Measurements from ENCODE around the gene PRTN3. TPM values are rescaled to one million over a fixed set of nuclear protein-coding genes. Genes with fewer than 3 reads are reported as not detected.

Gene PRTN3
- total RNA-seq, 4 donors from 2014 or later: not detected

GRCh38 chr19:892894-893689 lies 52.3 kb downstream of the PRTN3 start, which contains the start of the genes MED16 and RNU6-9:
MED16 (minus strand) TSS chr19:893187; CDS start chr19:891131, 2,056 bp downstream.
RNU6-9 (plus strand) TSS chr19:893484.
- peak within 1 kb of the TSS; percentile 89 for H3K27ac ChIP-seq
- H3K36me3 ChIP-seq: peaks cover 34% of the 10 kb centered on the region
- H3K27me3 ChIP-seq: no peaks in the 10 kb centered on the region
- peak within 1 kb of the TSS; percentile 89 for H3K4me3 ChIP-seq
- no peaks in the 10 kb centered on the region for H3K9me3 ChIP-seq
- peak; percentile 94 to 97 for DNase-seq (ENCODE audit: low spot score in 2 of 2)
- peaks cover 21% of the 10 kb centered on the region for H3K4me1 ChIP-seq
- WGBS: 2% methylated on average over 14 of the region's 69 CpGs
- TF ChIP-seq POLR2AphosphoS5 (IDR thresholded peaks at IDR 0.05) (peak in 2 of 3 donors; percentile 27 to 76), EP300 (IDR thresholded peaks at IDR 0.05) (no peak), POLR2A (IDR thresholded peaks at IDR 0.05) (peak in 1 of 2 donors; percentile 32), CTCF (IDR thresholded peaks at IDR 0.05) (no peak)

- Histone ChIP-seq H3K4me1 (peaks cover 19% of the 10 kb centered on the region), H3K36me3 (peaks cover 21% of the 10 kb centered on the region), H3K9me3 (no peaks in the 10 kb centered on the region), H3K27ac (no peak overlapping the region), H3K27me3 (no peaks in the 10 kb centered on the region), H3K4me3 (no peak overlapping the region)
- no peak for DNase-seq (ENCODE audit: low spot score in 2 of 2)
- WGBS: 93% methylated on average over 7 of the region's 10 CpGs
- no peak for TF ChIP-seq POLR2A (IDR thresholded peaks at IDR 0.05)
- no peak for TF ChIP-seq CTCF (IDR thresholded peaks at IDR 0.05)
- TF ChIP-seq POLR2AphosphoS5 (IDR thresholded peaks at IDR 0.05): no peak
- TF ChIP-seq EP300 (IDR thresholded peaks at IDR 0.05): no peak
These were observed 55.6 kb downstream of the PRTN3 start for GRCh38 chr19:896434-896833.

GRCh38 chr19:896999-897398 lies 56.2 kb downstream of the PRTN3 start:
- H3K36me3 ChIP-seq: peaks cover 21% of the 10 kb centered on the region
- 97% methylated on average over 11 of the region's 11 CpGs for WGBS
- DNase-seq (ENCODE audit: low spot score in 2 of 2): no peak
- H3K27me3 ChIP-seq: no peaks in the 10 kb centered on the region
- H3K27ac ChIP-seq: no peak overlapping the region
- H3K4me3 ChIP-seq: no peak overlapping the region
- TF ChIP-seq POLR2A (IDR thresholded peaks at IDR 0.05): no peak
- no peak for TF ChIP-seq CTCF (IDR thresholded peaks at IDR 0.05)
- TF ChIP-seq EP300 (IDR thresholded peaks at IDR 0.05): no peak
- TF ChIP-seq POLR2AphosphoS5 (IDR thresholded peaks at IDR 0.05): no peak
- H3K9me3 ChIP-seq: no peaks in the 10 kb centered on the region
- H3K4me1 ChIP-seq: peaks cover 15% of the 10 kb centered on the region

GRCh38 chr19:897442-898039 lies 56.7 kb downstream of the PRTN3 start:
- peaks cover 9% of the 10 kb centered on the region for H3K4me1 ChIP-seq
- no peaks in the 10 kb centered on the region for H3K9me3 ChIP-seq
- no peaks in the 10 kb centered on the region for H3K27me3 ChIP-seq
- H3K4me3 ChIP-seq: no peak overlapping the region
- DNase-seq (ENCODE audit: low spot score in 2 of 2): no peak
- peaks cover 21% of the 10 kb centered on the region for H3K36me3 ChIP-seq
- no peak overlapping the region for H3K27ac ChIP-seq
- no peak for TF ChIP-seq CTCF (IDR thresholded peaks at IDR 0.05)
- TF ChIP-seq POLR2A (IDR thresholded peaks at IDR 0.05): no peak
- no peak for TF ChIP-seq EP300 (IDR thresholded peaks at IDR 0.05)
- TF ChIP-seq POLR2AphosphoS5 (IDR thresholded peaks at IDR 0.05): no peak
- WGBS: 90% methylated on average over 16 of the region's 26 CpGs

Other genes with a start within 250 kb of the PRTN3 start
- 10 to 100 TPM; 26.0 to 60.4 (median 46.3) TPM for gene POLRMT, start 207.5 kb upstream of the PRTN3 start, total RNA-seq
- 10 to 100 TPM in 2 of 4 donors, 1 to 10 TPM in 2; 5.2 to 13.0 (median 9.2) TPM for gene FGF22, start 201.1 kb upstream of the PRTN3 start, total RNA-seq
- 100 to 1,000 TPM in 3 of 4 donors, 10 to 100 TPM in 1; 96.0 to 118 (median 106) TPM for gene RNF126, start 177.8 kb upstream of the PRTN3 start, total RNA-seq
- gene FSTL3, start 164.6 kb upstream of the PRTN3 start, total RNA-seq: 10 to 100 TPM; 19.6 to 61.4 (median 59.0) TPM
- gene PRSS57, start 145.5 kb upstream of the PRTN3 start, total RNA-seq: not detected
- 10 to 100 TPM; 19.4 to 45.4 (median 24.2) TPM for gene PALM, start 132.1 kb upstream of the PRTN3 start, total RNA-seq
- gene MISP, start 89.9 kb upstream of the PRTN3 start, total RNA-seq: 1 to 10 TPM in 2 of 4 donors, under 1 TPM in 1, not detected in 1; 0.60 to 6.5 (median 2.0) TPM
- 100 to 1,000 TPM; 152 to 227 (median 174) TPM for gene PTBP1, start 43.5 kb upstream of the PRTN3 start, total RNA-seq
- not detected for gene PLPPR3, start 19.0 kb upstream of the PRTN3 start, total RNA-seq
- under 1 TPM in 1 of 4 donors, not detected in 3; 0.79 TPM for gene AZU1, start 13.2 kb upstream of the PRTN3 start, total RNA-seq
- gene ELANE, start 11.3 kb downstream of the PRTN3 start, total RNA-seq: under 1 TPM in 1 of 4 donors, not detected in 3; 0.79 TPM
- 100 to 1,000 TPM; 195 to 332 (median 294) TPM for gene CFD, start 18.7 kb downstream of the PRTN3 start, total RNA-seq
- 10 to 100 TPM; 45.1 to 63.9 (median 57.0) TPM for gene MED16, start 52.2 kb downstream of the PRTN3 start, total RNA-seq
- gene RNU6-9, start 52.5 kb downstream of the PRTN3 start, total RNA-seq: not detected
- gene R3HDM4, start 72.2 kb downstream of the PRTN3 start, total RNA-seq: 10 to 100 TPM; 41.3 to 58.3 (median 51.2) TPM
- under 1 TPM in 1 of 4 donors, not detected in 3; 0.29 TPM for gene KISS1R, start 76.3 kb downstream of the PRTN3 start, total RNA-seq
- 1 to 10 TPM; 4.7 to 7.5 (median 6.1) TPM for gene ARID3A, start 85.0 kb downstream of the PRTN3 start, total RNA-seq
- gene WDR18, start 143.3 kb downstream of the PRTN3 start, total RNA-seq: 10 to 100 TPM; 25.0 to 52.6 (median 42.2) TPM
- gene GRIN3B, start 159.4 kb downstream of the PRTN3 start, total RNA-seq: 1 to 10 TPM in 1 of 4 donors, under 1 TPM in 1, not detected in 2; 0.13 to 1.1 TPM
- gene TMEM259, start 180.1 kb downstream of the PRTN3 start, total RNA-seq: 100 to 1,000 TPM; 165 to 349 (median 243) TPM
- gene RNU6-2, start 180.5 kb downstream of the PRTN3 start, total RNA-seq: not detected
- 10 to 100 TPM; 44.0 to 75.1 (median 68.4) TPM for gene CNN2, start 185.6 kb downstream of the PRTN3 start, total RNA-seq
- gene ABCA7, start 199.1 kb downstream of the PRTN3 start, total RNA-seq: 10 to 100 TPM; 29.8 to 97.6 (median 47.5) TPM
- 10 to 100 TPM; 11.5 to 13.4 (median 12.6) TPM for gene ARHGAP45, start 226.2 kb downstream of the PRTN3 start, total RNA-seq

All from suprapubic skin (tissue), 4 donors.